ENCODE results near the gene VIPR2. TPM values are rescaled to one million over a fixed set of nuclear protein-coding genes. Genes with fewer than 3 reads are reported as not detected.

VIPR2 gene
- total RNA-seq, 1 experiment from 2014 or later, result not detected

DNA sequence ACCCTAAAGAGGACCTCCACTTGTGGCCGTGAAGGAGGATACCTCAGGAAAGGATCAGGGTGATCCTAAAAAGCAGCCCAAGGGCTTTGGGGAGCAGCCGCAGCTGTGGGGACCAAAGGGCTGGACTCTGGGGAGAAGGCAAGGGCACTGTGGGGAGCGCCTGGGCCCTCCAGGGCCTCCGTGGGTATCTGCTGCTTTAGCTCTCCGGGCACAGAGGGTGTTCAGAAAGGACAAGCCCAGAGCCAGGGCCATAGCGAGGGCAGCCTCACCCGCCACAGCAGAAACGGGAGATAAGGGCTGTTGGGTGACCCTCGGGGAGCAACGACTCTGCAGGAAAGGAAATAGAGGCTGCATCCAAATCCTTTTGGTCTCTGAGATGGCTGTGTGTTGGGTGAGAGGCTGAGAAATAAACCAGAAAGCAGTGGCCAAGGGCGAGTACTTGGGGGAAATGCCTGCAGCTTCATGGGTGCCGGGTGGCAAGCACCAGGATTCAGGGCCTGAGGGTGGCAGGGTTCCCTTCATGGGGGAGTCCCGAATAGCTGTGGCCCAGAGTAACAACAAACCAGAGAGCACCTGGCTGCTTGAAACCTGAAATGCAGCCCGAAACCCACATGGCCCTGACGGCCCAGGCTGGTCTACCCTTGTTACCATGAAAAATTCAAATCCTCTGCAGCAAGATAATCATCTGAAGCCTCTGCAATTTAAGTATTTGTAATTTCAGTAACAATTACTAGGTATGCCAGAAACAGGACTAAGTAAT is 95.2 kb downstream of the VIPR2 start:
- intact Hi-C loops (cut with micrococcal nuclease), result no loop called here
- TF ChIP-seq, protein P1, sequence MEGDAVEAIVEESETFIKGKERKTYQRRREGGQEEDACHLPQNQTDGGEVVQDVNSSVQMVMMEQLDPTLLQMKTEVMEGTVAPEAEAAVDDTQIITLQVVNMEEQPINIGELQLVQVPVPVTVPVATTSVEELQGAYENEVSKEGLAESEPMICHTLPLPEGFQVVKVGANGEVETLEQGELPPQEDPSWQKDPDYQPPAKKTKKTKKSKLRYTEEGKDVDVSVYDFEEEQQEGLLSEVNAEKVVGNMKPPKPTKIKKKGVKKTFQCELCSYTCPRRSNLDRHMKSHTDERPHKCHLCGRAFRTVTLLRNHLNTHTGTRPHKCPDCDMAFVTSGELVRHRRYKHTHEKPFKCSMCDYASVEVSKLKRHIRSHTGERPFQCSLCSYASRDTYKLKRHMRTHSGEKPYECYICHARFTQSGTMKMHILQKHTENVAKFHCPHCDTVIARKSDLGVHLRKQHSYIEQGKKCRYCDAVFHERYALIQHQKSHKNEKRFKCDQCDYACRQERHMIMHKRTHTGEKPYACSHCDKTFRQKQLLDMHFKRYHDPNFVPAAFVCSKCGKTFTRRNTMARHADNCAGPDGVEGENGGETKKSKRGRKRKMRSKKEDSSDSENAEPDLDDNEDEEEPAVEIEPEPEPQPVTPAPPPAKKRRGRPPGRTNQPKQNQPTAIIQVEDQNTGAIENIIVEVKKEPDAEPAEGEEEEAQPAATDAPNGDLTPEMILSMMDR (IDR thresholded peaks at IDR 0.05; ENCODE audit: unreplicated experiment), result no peak
- Mint-ChIP-seq H3K4me3 (ENCODE audit: unreplicated experiment) (no peak overlapping the region), H3K27ac (ENCODE audit: low read depth, unreplicated experiment) (no peak overlapping the region), H3K4me1 (ENCODE audit: insufficient read depth, unreplicated experiment) (peaks cover 20% of the 10 kb centered on the region), H3K9me3 (ENCODE audit: unreplicated experiment) (no peaks in the 10 kb centered on the region), H3K27me3 (ENCODE audit: insufficient read depth, unreplicated experiment) (no peaks in the 10 kb centered on the region), H3K36me3 (ENCODE audit: insufficient read depth, unreplicated experiment) (no peaks in the 10 kb centered on the region)
- DNase-seq (ENCODE audit: unreplicated experiment), result no peak
- BruUV-seq (replicated peaks), result no TSS peak
- ChIA-PET POLR2A (no interaction called here), CTCF (interaction anchor here (1.6 kb wide), 1 partner anchor 21 kb away, joined by 5 read pairs; no protein-coding TSS in a partner anchor)

DNA sequence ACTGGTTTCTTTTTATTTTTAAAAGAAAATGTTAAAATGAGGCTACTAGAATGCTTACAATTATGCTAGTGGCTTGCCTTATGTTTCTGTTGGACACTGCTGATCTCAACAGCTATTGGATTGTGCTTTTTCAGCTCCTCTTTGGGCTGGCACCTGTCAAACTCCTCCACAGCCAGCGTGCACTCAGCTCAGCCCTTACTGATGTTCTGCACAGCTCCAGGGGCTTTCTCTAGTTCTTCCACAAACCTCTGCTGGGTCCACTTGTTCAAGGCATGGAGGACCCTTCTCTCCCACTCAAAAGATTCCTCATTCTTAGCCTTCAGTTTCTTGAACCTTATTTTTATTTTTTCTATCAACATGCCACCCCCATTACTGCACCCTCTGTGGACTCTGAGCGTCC is 96.0 kb downstream of the VIPR2 start:
- no TSS peak for BruUV-seq (replicated peaks)
- H3K27ac Mint-ChIP-seq (ENCODE audit: low read depth, unreplicated experiment), result no peak overlapping the region
- H3K4me1 Mint-ChIP-seq (ENCODE audit: insufficient read depth, unreplicated experiment), result peaks cover 20% of the 10 kb centered on the region
- H3K4me3 Mint-ChIP-seq (ENCODE audit: unreplicated experiment), result no peak overlapping the region
- no peaks in the 10 kb centered on the region for H3K9me3 Mint-ChIP-seq (ENCODE audit: unreplicated experiment)
- intact Hi-C loops (cut with micrococcal nuclease), result no loop called here
- TF ChIP-seq, protein P1 (IDR thresholded peaks at IDR 0.05; ENCODE audit: unreplicated experiment), result no peak
- no peak for DNase-seq (ENCODE audit: unreplicated experiment)
- H3K36me3 Mint-ChIP-seq (ENCODE audit: insufficient read depth, unreplicated experiment), result no peaks in the 10 kb centered on the region
- H3K27me3 Mint-ChIP-seq (ENCODE audit: insufficient read depth, unreplicated experiment), result no peaks in the 10 kb centered on the region
- CTCF ChIA-PET, result interaction anchor here (1.6 kb wide), 1 partner anchor 21 kb away, joined by 5 read pairs; no protein-coding TSS in a partner anchor
- POLR2A ChIA-PET, result interaction anchor here (0.6 to 1.3 kb wide), 5 partner anchors 9 to 62 kb away, joined by 3 to 5 read pairs (median 3); no protein-coding TSS in a partner anchor

DNA sequence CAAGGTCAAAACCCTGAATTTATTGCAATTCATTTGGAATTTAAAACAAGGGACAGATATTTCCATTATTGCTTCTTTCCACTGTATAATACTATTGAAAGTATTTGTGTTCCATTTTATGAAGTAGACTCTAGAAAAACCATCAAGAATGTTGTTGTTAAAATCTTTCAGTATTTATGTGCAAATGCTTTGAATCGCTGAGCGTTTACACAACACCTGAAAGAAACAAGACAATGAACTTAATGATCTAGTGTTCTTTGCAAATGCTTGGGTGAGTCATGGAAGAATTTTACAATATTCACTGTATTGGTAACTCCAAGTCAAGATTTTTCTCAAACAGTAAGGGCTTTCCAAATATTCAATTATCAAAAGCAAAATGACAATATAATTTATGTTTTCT is 97.1 kb downstream of the VIPR2 start:
- peak overlapping the region; percentile 4 for H3K27ac Mint-ChIP-seq (ENCODE audit: low read depth, unreplicated experiment)
- CTCF ChIA-PET, result interaction anchor here (0.7 kb wide), 1 partner anchor 271 kb away, joined by 3 read pairs; no protein-coding TSS in a partner anchor
- H3K27me3 Mint-ChIP-seq (ENCODE audit: insufficient read depth, unreplicated experiment), result no peaks in the 10 kb centered on the region
- peaks cover 20% of the 10 kb centered on the region for H3K4me1 Mint-ChIP-seq (ENCODE audit: insufficient read depth, unreplicated experiment)
- no TSS peak for BruUV-seq (replicated peaks)
- TF ChIP-seq, protein P1 (IDR thresholded peaks at IDR 0.05; ENCODE audit: unreplicated experiment), result no peak
- POLR2A ChIA-PET, result interaction anchor here (1.0 to 1.3 kb wide), 5 partner anchors 10 to 81 kb away, joined by 3 to 5 read pairs (median 3); no protein-coding TSS in a partner anchor
- intact Hi-C loops (cut with micrococcal nuclease), result no loop called here
- no peaks in the 10 kb centered on the region for H3K9me3 Mint-ChIP-seq (ENCODE audit: unreplicated experiment)
- no peak overlapping the region for H3K4me3 Mint-ChIP-seq (ENCODE audit: unreplicated experiment)
- peak; percentile 27 for DNase-seq (ENCODE audit: unreplicated experiment)
- no peaks in the 10 kb centered on the region for H3K36me3 Mint-ChIP-seq (ENCODE audit: insufficient read depth, unreplicated experiment)

DNA sequence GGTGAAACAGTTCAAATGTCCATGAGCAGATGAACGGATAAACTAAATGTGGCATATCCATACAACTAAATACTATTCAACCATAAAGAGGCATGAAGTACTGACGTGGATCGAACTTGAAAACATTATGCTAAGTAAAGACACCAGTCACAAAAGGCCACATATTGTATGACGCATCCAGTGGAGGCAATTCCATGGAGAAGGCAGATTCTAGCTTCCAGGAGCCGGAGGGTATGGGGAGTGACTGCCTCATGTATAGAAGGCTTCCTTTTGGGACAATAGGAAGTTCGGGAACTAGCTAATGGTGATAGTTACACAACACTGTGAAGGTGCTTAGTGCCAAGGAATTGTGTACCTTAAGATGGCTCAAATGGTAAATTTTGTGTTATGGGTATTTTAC is 98.4 kb downstream of the VIPR2 start:
- H3K27me3 Mint-ChIP-seq (ENCODE audit: insufficient read depth, unreplicated experiment), result no peaks in the 10 kb centered on the region
- ChIA-PET POLR2A (interaction anchor here (0.6 kb wide), 2 partner anchors 41 to 278 kb away, joined by 4 to 5 read pairs; no protein-coding TSS in a partner anchor), CTCF (interaction anchor here (0.7 kb wide), 1 partner anchor 205 kb away, joined by 3 read pairs; no protein-coding TSS in a partner anchor)
- TF ChIP-seq, protein P1 (IDR thresholded peaks at IDR 0.05; ENCODE audit: unreplicated experiment), result no peak
- no peaks in the 10 kb centered on the region for H3K36me3 Mint-ChIP-seq (ENCODE audit: insufficient read depth, unreplicated experiment)
- no peak overlapping the region for H3K27ac Mint-ChIP-seq (ENCODE audit: low read depth, unreplicated experiment)
- intact Hi-C loops (cut with micrococcal nuclease), result no loop called here
- no TSS peak for BruUV-seq (replicated peaks)
- no peak for DNase-seq (ENCODE audit: unreplicated experiment)
- no peaks in the 10 kb centered on the region for H3K9me3 Mint-ChIP-seq (ENCODE audit: unreplicated experiment)
- no peak overlapping the region for H3K4me3 Mint-ChIP-seq (ENCODE audit: unreplicated experiment)
- peaks cover 12% of the 10 kb centered on the region for H3K4me1 Mint-ChIP-seq (ENCODE audit: insufficient read depth, unreplicated experiment)
